ENCODE measurements around the gene FOXP1.
A peak's percentile ranks its signal among the peaks of the same experiment; 100 is the strongest.

Gene FOXP1

DNA sequence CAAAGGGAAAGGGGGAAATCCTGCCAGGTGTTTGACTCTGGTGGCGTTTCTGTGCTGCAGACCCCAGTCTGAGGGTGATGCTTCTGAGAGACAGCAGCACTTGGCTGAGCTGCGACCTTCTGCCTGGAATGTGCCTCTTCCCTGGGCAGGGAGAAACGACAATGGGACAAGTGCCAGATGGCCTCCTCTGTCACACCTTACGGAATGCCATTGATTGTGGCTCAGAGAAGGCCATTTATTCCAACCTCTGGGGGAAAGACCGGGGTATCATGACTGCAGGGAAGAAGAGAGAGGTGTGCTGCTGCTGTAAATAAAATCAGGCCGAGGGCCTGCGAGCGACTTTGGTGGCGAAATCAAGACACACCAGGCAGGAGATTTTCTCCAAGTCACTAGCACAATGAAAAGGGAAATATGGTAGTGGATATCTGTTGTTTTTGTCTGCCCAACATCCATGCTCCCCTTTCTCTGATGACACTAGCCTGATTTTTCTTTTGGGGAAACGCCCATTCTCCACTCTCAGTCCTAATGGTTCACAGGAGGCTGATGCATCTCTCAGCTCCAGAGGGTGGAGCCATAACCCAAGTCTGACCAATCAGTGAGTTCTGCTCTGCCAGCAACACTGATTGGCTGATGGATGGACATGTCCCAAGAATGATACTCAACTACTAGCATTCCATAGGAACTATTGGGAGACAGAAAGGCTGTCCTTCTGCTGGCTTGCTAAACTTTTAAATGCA, 336.1 kb downstream of the FOXP1 start:
- ATAC-seq: peak; percentile 72
- 0 out of 2 replicates have a peak, but pooled peaks have one; percentile 50 for TF ChIP-seq CSDC2 (CRISPR knock-in tag; IDR thresholded peaks at IDR 0.05)
- no peak for TF ChIP-seq TOX (CRISPR knock-in tag; IDR thresholded peaks at IDR 0.05; ENCODE audit: borderline replicate concordance)
- TF ChIP-seq TSHZ2 (CRISPR knock-in tag; IDR thresholded peaks at IDR 0.05): no peak
- TF ChIP-seq CREB5 (CRISPR knock-in tag; IDR thresholded peaks at IDR 0.05; ENCODE audit: low read depth): no peak

DNA sequence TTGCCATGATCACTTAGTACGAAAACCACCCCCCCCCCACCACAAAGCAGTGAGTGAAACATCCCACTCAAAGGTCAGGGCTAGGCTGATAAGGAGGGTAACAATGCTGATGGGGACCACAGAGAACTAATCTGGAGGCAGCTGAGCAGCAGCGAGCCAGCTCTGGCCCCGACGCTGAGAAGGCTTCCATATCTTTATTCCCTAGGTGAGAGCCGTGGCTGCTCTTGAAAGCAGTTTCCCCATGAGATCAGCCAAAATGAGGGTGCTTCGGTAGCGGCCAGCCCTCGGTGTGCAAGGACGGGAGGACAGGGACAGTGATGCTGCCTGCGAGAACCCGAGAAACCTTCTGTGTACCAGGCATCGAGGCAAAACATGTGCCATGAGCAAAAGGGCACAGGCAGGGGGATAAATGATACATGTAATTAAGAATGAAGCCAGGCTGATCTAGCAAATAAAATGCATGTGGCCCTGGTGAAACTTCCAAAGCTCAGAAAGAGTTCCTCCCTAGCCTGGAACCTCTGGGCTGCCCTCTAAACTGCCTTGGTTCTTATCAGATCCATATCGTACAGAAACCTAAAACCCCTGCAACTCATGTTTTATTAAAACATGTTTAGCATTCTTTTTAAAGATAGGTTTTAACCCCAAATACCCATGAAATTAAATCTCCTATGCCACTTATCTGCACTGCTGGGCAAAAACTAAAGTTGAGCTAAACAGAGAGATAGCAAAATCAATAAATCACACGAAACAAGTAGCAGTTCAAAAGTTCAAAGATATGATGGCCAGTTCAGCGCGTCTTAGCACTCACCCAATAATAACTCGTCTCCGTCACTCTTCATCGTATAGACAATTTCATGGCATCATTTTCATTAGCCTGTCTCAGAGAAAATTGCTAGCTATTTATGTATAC, 337.3 kb downstream of the FOXP1 start:
- TF ChIP-seq ZFP30 (CRISPR knock-in tag; IDR thresholded peaks at IDR 0.05): 0 out of 2 replicates have a peak, but pooled peaks have one; percentile 13
- no peak for TF ChIP-seq ZFP3 (CRISPR knock-in tag; IDR thresholded peaks at IDR 0.05)
- TF ChIP-seq SNAI2 (CRISPR knock-in tag; IDR thresholded peaks at IDR 0.05): peak; percentile 37; the same call in 1 of the 2 replicates
- TF ChIP-seq ESRRG (CRISPR knock-in tag; IDR thresholded peaks at IDR 0.05): 0 out of 2 replicates have a peak, but pooled peaks have one; percentile 52
- no peak for TF ChIP-seq PPARA (CRISPR knock-in tag; IDR thresholded peaks at IDR 0.05; ENCODE audit: borderline replicate concordance)
- TF ChIP-seq ISL1 (CRISPR knock-in tag; IDR thresholded peaks at IDR 0.05): peak; percentile 64
- no peak for TF ChIP-seq ZNF565 (CRISPR knock-in tag; conservative IDR thresholded peaks at IDR 0.05; ENCODE audit: low read depth)
- peak; percentile 34 for ATAC-seq

DNA sequence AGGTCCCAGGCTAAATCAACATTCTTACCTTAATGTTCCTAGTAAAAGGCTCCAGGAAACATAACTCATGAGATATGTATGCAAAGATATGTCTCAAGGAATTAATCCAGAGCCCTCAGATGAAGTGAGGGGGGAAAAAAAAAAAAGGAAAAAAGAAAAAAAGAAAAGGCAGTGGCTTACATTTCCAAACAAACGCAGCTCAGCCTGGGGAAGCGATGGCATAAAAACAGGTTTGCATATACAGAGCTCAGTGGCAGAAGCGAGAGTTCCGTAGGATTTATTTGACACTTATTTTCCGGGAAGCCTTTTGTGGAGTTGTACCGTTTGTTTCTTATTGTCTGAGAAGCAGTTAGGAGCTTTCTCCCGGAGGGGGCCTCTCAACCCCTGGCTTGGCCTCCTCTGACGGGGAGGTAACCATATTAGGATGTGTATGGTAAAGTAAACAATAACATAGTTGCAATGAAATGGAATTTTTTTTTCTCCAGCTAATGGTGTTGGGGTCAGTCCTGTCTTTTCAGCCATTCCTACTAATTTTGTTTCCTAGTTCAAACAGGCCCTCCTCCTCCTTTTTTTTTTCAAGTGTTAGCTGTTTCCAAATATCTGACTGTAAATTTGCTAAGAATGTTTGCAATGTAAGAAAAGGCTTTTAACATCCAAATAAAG, 338.6 kb downstream of the FOXP1 start:
- TF ChIP-seq ISL1 (CRISPR knock-in tag; IDR thresholded peaks at IDR 0.05) (peak; percentile 53), GLIS3 (CRISPR knock-in tag; IDR thresholded peaks at IDR 0.05) (no peak)
- ATAC-seq: peak; percentile 47

- no peak for TF ChIP-seq ZNF8 (CRISPR knock-in tag; IDR thresholded peaks at IDR 0.05)
- TF ChIP-seq BACH2 (CRISPR knock-in tag; IDR thresholded peaks at IDR 0.05; ENCODE audit: borderline replicate concordance): no peak
- TF ChIP-seq TOX (CRISPR knock-in tag; IDR thresholded peaks at IDR 0.05; ENCODE audit: borderline replicate concordance): no peak
- TF ChIP-seq ARNTL (CRISPR knock-in tag; IDR thresholded peaks at IDR 0.05; ENCODE audit: borderline replicate concordance, low read depth): no peak
- no peak for TF ChIP-seq TSHZ2 (CRISPR knock-in tag; IDR thresholded peaks at IDR 0.05)
- TF ChIP-seq OSR1 (CRISPR knock-in tag; IDR thresholded peaks at IDR 0.05): no peak
- no peak for TF ChIP-seq TCF4 (CRISPR knock-in tag; IDR thresholded peaks at IDR 0.05; ENCODE audit: borderline replicate concordance)
- TF ChIP-seq, protein P1, sequence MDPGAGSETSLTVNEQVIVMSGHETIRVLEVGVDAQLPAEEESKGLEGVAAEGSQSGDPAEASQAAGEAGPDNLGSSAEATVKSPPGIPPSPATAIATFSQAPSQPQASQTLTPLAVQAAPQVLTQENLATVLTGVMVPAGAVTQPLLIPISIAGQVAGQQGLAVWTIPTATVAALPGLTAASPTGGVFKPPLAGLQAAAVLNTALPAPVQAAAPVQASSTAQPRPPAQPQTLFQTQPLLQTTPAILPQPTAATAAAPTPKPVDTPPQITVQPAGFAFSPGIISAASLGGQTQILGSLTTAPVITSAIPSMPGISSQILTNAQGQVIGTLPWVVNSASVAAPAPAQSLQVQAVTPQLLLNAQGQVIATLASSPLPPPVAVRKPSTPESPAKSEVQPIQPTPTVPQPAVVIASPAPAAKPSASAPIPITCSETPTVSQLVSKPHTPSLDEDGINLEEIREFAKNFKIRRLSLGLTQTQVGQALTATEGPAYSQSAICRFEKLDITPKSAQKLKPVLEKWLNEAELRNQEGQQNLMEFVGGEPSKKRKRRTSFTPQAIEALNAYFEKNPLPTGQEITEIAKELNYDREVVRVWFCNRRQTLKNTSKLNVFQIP (CRISPR knock-in tag; IDR thresholded peaks at IDR 0.05; ENCODE audit: borderline replicate concordance, low read depth): no peak
- TF ChIP-seq PATZ1 (CRISPR knock-in tag; IDR thresholded peaks at IDR 0.05; ENCODE audit: borderline replicate concordance): no peak
- no peak for TF ChIP-seq RARB (CRISPR knock-in tag; IDR thresholded peaks at IDR 0.05)
- TF ChIP-seq ZFP30 (CRISPR knock-in tag; IDR thresholded peaks at IDR 0.05): no peak
- no peak for TF ChIP-seq ZNF70 (CRISPR knock-in tag; IDR thresholded peaks at IDR 0.05)
- no peak for TF ChIP-seq ISL1 (CRISPR knock-in tag; IDR thresholded peaks at IDR 0.05)
- TF ChIP-seq ZNF565 (CRISPR knock-in tag; conservative IDR thresholded peaks at IDR 0.05; ENCODE audit: low read depth): no peak
- peak; percentile 40 for ATAC-seq
These were observed 339.2 kb downstream of the FOXP1 start for GRCh38 chr3:71244153-71244825.

Measured in SK-N-SH treated with all-trans-retinoic acid at 6 μM for 48 hours (cell line).